Hepatocyte (in vitro differentiated cells): Measurements from ENCODE around the gene NDST4. TPM values are rescaled to one million over a fixed set of nuclear protein-coding genes. Genes with fewer than 3 reads are reported as not detected.

Source experiments
- DNase-seq: peaks from one replicate; pipeline ENCODE4 v3.0.0-alpha.2; 2016; ENCODE audit warnings: low spot score
- H2AFZ ChIP-seq: fragments of 200-600 bp; sonication (generic); 2 replicates; pipeline ENCODE4 v1.6.0; 2016; ENCODE audit warnings: antibody characterized with exemption, mild to moderate bottlenecking
- H3K27ac ChIP-seq: fragments of 200-600 bp; sonication (generic); 2 replicates; pipeline ENCODE4 v1.5.1; 2016; ENCODE audit warnings: mild to moderate bottlenecking
- H3K27me3 ChIP-seq: fragments of 200-600 bp; sonication (generic); 2 replicates; pipeline ENCODE4 v1.6.1; 2016
- H3K36me3 ChIP-seq: fragments of 200-600 bp; sonication (generic); replicated peaks from 2 replicates; pipeline ENCODE4 v1.5.1; 2016; ENCODE audit warnings: low read depth; ENCODE audit not compliant: insufficient read depth
- H3K4me1 ChIP-seq: fragments of 200-600 bp; sonication (generic); 2 replicates; pipeline ENCODE4 v1.5.1; 2016; ENCODE audit warnings: mild to moderate bottlenecking, moderate library complexity; ENCODE audit not compliant: insufficient read depth
- H3K4me2 ChIP-seq: fragments of 200-600 bp; sonication (generic); 2 replicates; pipeline ENCODE4 v1.6.0; 2016
- H3K4me3 ChIP-seq: fragments of 200-600 bp; sonication (generic); 2 replicates; pipeline ENCODE4 v1.5.1; 2016; ENCODE audit warnings: mild to moderate bottlenecking
- H3K79me2 ChIP-seq: fragments of 200-600 bp; sonication (generic); 2 replicates; pipeline ENCODE4 v1.6.0; 2017; ENCODE audit warnings: mild to moderate bottlenecking
- H3K9me2 ChIP-seq: fragments of 200-600 bp; sonication (generic); replicated peaks from 2 replicates; pipeline ENCODE4 v1.6.0; 2017; ENCODE audit warnings: mild to moderate bottlenecking; ENCODE audit not compliant: insufficient read depth
- H3K9me3 ChIP-seq: fragments of 200-600 bp; sonication (generic); 2 replicates; pipeline ENCODE4 v1.5.1; 2016; ENCODE audit warnings: low read depth, mild to moderate bottlenecking
- H4K20me1 ChIP-seq: fragments of 200-600 bp; sonication (generic); 2 replicates; pipeline ENCODE4 v1.6.0; 2016; ENCODE audit warnings: mild to moderate bottlenecking; ENCODE audit not compliant: insufficient read depth, poor library complexity, severe bottlenecking
- EZH2 ChIP-seq: fragments of 200-600 bp; sonication (generic); IDR thresholded peaks from 2 replicates; pipeline ENCODE4 v1.6.1; 2016; ENCODE audit warnings: antibody characterized with exemption, mild to moderate bottlenecking, borderline replicate concordance
- EZH2phosphoT487 ChIP-seq: fragments of 200-600 bp; sonication (generic); IDR thresholded peaks from one replicate; pipeline ENCODE4 v1.6.1; 2018; ENCODE audit warnings: antibody characterized with exemption, mild to moderate bottlenecking, low read depth, moderate library complexity; ENCODE audit not compliant: unreplicated experiment, severe bottlenecking
- WGBS: methylation state at CpG from one replicate; pipeline ENCODE4 v1.1.6; 2016; ENCODE audit warnings: low lambda C conversion rate; ENCODE audit errors: missing lambda C conversion rate; 5-methylcytosine and 5-hydroxymethylcytosine counted together
- polyA plus RNA-seq: library from polyadenylated mRNA; unstranded; fragments of >200 nt; fragmentation: Nextera tagmentation; extraction: Ambion mirVana; gene quantifications from 2 replicates; pipeline ENCODE4 v1.2.1, GENCODE V29; 2016
- total RNA-seq: library from RNA; depleted of rRNA; stranded (reverse); fragments of >200 nt; gene quantifications from 2 replicates; pipeline ENCODE4 v1.2.3, GENCODE V29; 2014
- TF ChIP-seq, protein P1 (sequence below): fragments of 200-600 bp; sonication (generic); IDR thresholded peaks from 2 replicates; pipeline ENCODE4 v1.5.1; 2016; ENCODE audit warnings: antibody characterized with exemption, mild to moderate bottlenecking; ENCODE audit not compliant: poor library complexity

The NDST4 gene
- total and polyA plus RNA-seq, 2 experiments from 2014 or later: 0.37 TPM; not detected in 1

DNA sequence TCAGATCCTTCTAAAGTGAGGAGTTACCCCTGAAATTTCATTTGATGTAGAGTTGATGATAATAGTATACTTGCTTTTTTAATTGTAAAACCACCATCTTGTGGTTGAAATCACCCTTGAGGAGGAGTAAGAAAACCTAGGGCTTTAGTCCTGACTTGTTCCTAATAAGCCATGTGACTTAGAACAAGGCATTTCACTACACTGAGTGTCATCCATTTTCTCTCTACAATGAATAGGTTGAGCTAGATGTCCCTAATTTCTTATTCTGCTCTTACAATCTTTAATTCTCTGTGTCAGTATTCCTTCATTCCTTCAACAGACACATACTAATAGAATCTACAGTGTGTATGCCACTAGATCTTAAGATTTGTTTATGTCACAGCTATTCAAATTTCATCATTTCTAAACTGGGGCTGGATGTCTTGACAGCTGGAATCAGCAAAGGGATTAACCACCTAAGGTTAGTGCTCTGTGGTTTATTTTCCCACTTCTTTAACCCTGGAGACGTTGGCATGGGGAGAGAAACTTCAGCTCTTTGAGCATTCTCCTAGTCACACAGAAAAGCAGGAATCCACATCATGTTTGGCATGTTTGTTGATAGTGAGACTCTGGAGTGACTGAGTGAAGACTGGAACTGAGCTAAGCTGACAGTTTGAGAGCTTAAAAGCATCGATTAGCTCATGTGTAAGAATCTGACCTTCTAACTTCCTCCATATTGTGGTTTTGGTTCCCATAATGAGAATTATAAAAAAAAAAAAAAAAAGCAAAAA is 246.3 kb downstream of the NDST4 start:
- Histone ChIP-seq H3K4me2 (no peak overlapping the region), H3K79me2 (no peaks in the 10 kb centered on the region), H3K27ac (no peak overlapping the region), H3K27me3 (no peaks in the 10 kb centered on the region), H2AFZ (no peak overlapping the region), H3K4me3 (no peak overlapping the region), H3K36me3 (no peaks in the 10 kb centered on the region), H3K9me3 (no peaks in the 10 kb centered on the region), H4K20me1 (no peaks in the 10 kb centered on the region), H3K9me2 (no peaks in the 10 kb centered on the region), H3K4me1 (no peaks in the 10 kb centered on the region)
- WGBS: 37% methylated on average over 2 of the region's 2 CpGs
- TF ChIP-seq EZH2phosphoT487 (no peak), EZH2 (no peak)
- TF ChIP-seq, protein P1, sequence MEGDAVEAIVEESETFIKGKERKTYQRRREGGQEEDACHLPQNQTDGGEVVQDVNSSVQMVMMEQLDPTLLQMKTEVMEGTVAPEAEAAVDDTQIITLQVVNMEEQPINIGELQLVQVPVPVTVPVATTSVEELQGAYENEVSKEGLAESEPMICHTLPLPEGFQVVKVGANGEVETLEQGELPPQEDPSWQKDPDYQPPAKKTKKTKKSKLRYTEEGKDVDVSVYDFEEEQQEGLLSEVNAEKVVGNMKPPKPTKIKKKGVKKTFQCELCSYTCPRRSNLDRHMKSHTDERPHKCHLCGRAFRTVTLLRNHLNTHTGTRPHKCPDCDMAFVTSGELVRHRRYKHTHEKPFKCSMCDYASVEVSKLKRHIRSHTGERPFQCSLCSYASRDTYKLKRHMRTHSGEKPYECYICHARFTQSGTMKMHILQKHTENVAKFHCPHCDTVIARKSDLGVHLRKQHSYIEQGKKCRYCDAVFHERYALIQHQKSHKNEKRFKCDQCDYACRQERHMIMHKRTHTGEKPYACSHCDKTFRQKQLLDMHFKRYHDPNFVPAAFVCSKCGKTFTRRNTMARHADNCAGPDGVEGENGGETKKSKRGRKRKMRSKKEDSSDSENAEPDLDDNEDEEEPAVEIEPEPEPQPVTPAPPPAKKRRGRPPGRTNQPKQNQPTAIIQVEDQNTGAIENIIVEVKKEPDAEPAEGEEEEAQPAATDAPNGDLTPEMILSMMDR: no peak
- DNase-seq: no peak

GRCh38 chr4:114864060-114864459 is 249.4 kb downstream of the NDST4 start:
- H3K4me1 ChIP-seq: no peaks in the 10 kb centered on the region
- no peaks in the 10 kb centered on the region for H3K79me2 ChIP-seq
- H3K27me3 ChIP-seq: no peaks in the 10 kb centered on the region
- H3K9me3 ChIP-seq: no peaks in the 10 kb centered on the region
- no peak overlapping the region for H3K4me3 ChIP-seq
- H3K9me2 ChIP-seq: no peaks in the 10 kb centered on the region
- DNase-seq: no peak
- no peak overlapping the region for H3K27ac ChIP-seq
- TF ChIP-seq EZH2: no peak
- no peaks in the 10 kb centered on the region for H3K36me3 ChIP-seq
- no peak overlapping the region for H2AFZ ChIP-seq
- no peak overlapping the region for H3K4me2 ChIP-seq
- H4K20me1 ChIP-seq: no peaks in the 10 kb centered on the region
- 76% methylated on average over 2 of the region's 2 CpGs for WGBS

DNA sequence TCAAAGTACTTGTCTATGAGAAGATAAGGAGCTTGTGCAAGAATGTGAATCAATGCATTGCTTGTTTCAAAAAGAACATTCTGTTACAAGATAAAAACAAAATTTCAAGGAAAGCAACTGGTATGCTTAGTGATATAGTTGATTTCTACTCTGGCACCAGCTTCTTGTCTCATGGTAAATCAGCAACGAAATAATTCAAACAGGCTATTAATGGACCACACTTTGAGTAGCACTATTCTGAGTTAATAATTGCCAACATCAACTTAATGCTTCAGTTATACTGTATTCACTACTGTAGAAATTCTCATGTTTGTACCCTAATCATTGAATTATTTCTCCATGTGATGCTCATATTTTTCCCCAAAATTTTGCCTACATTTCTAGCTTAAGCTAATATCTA is 252.6 kb downstream of the NDST4 start:
- Histone ChIP-seq H3K4me2 (no peak overlapping the region), H3K27me3 (no peaks in the 10 kb centered on the region), H3K27ac (no peak overlapping the region), H3K36me3 (no peaks in the 10 kb centered on the region), H2AFZ (no peak overlapping the region), H4K20me1 (no peaks in the 10 kb centered on the region), H3K4me1 (no peaks in the 10 kb centered on the region), H3K9me2 (no peaks in the 10 kb centered on the region), H3K9me3 (no peaks in the 10 kb centered on the region), H3K4me3 (no peak overlapping the region), H3K79me2 (no peaks in the 10 kb centered on the region)
- no peak for DNase-seq
- WGBS: 77% methylated on average over 1 of the region's 1 CpG
- TF ChIP-seq EZH2 (no peak), EZH2phosphoT487 (no peak)
- TF ChIP-seq, protein P1: no peak

- Histone ChIP-seq H3K27me3 (no peaks in the 10 kb centered on the region), H3K36me3 (no peaks in the 10 kb centered on the region), H3K4me1 (no peaks in the 10 kb centered on the region), H3K9me2 (no peaks in the 10 kb centered on the region), H3K27ac (no peak overlapping the region), H3K79me2 (no peaks in the 10 kb centered on the region), H2AFZ (no peak overlapping the region), H3K4me2 (no peak overlapping the region), H3K4me3 (no peak overlapping the region), H4K20me1 (no peaks in the 10 kb centered on the region), H3K9me3 (no peaks in the 10 kb centered on the region)
- DNase-seq: peak; percentile 6
- TF ChIP-seq, protein P1: no peak
- no peak for TF ChIP-seq EZH2
- no peak for TF ChIP-seq EZH2phosphoT487
- 40% methylated on average over 1 of the region's 1 CpG for WGBS
Measured at GRCh38 chr4:114857831-114858230, 255.6 kb downstream of the NDST4 start.
